Frontal cortex (tissue), 1 donor: Measurements from ENCODE around the gene CYP4F22. TPM values are rescaled to one million over a fixed set of nuclear protein-coding genes. Genes with fewer than 3 reads are reported as not detected.

Experiments
- total RNA-seq: library from RNA; depleted of rRNA; stranded (reverse); fragments of >200 nt; gene quantifications from one replicate; pipeline ENCODE4 v1.2.3, GENCODE V29; 2014

CYP4F22 gene
- total RNA-seq, 1 donor from 2014 or later, result not detected

Other genes with a start within 250 kb of the CYP4F22 start
- 11.4 TPM for gene BRD4, start 176.0 kb upstream of the CYP4F22 start, total RNA-seq
- 9.8 TPM for gene AKAP8, start 128.7 kb upstream of the CYP4F22 start, total RNA-seq
- 65.2 TPM for gene AKAP8L, start 89.5 kb upstream of the CYP4F22 start, total RNA-seq
- 10.6 TPM for gene WIZ, start 58.6 kb upstream of the CYP4F22 start, total RNA-seq
- 0.41 TPM for gene RASAL3, start 44.0 kb upstream of the CYP4F22 start, total RNA-seq
- gene PGLYRP2, start 29.0 kb upstream of the CYP4F22 start, total RNA-seq, result not detected
- gene CYP4F8, start 106.7 kb downstream of the CYP4F22 start, total RNA-seq, result not detected
- gene CYP4F3, start 132.4 kb downstream of the CYP4F22 start, total RNA-seq, result not detected
- gene CYP4F12, start 164.6 kb downstream of the CYP4F22 start, total RNA-seq, result 0.41 TPM
- not detected for gene OR10H2, start 219.5 kb downstream of the CYP4F22 start, total RNA-seq
- gene OR10H3, start 229.5 kb downstream of the CYP4F22 start, total RNA-seq, result not detected